Coronary artery (tissue), 2 donors: ENCODE results near the gene TET2.

Experiments
- DNase-seq: peaks from one replicate; pipeline ENCODE4 v3.0.0-alpha.2; 2017; ENCODE audit warnings: low spot score
- H3K27ac ChIP-seq, 2 donors: fragments of 200-600 bp; sonication (generic); one replicate each; pipeline ENCODE4 v1.5.1; 2016 to 2019
- H3K4me3 ChIP-seq: fragments of 200-600 bp; sonication (generic); 2 replicates; pipeline ENCODE4 v1.5.1; 2016; ENCODE audit warnings: mild to moderate bottlenecking, moderate library complexity
- TF ChIP-seq, protein P1 (sequence below): fragments of 200-600 bp; sonication (generic); IDR thresholded peaks from one replicate; pipeline ENCODE4 v1.5.1; 2019; ENCODE audit warnings: antibody characterized with exemption

Gene TET2

DNA sequence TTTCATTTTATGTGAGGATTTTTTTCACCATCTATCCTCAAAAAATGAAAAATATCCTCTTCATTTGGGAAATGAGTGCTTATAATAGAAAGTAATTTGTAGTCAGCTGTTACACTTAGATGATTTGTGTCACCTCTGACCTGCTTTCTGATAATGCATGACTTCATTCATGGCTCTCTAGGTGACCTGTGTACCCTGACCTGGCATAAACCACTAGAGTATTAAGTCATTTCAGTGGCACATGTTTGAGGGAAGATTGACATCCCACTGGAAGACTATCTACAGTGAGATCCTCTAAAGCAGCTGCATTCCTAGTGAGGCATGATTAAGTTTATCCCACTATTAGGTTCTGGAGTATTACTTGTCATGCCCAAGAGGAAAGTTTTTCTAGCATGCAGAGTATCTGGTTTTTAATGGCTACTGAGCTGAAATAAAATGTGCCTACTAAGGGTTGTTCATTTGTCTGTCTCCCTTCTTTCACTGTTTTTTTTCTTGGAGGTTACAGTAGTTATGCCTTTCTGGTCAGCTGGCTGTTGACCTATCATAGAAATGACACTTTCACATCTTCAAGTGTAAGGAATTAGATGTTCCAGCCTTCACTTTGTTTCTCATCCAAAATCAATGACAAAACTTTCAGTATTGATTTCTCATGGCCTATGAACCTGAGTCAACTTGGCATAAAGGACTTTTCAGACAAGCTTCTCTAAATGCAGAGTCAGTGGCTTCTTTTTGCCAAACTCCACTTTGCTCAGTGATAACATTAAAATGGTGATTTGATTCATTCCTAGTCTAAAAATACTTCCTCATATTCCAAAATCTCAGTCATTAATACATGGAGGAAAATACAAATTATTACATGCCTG lies 33.1 kb downstream of the TET2 start:
- TF ChIP-seq, protein P1, sequence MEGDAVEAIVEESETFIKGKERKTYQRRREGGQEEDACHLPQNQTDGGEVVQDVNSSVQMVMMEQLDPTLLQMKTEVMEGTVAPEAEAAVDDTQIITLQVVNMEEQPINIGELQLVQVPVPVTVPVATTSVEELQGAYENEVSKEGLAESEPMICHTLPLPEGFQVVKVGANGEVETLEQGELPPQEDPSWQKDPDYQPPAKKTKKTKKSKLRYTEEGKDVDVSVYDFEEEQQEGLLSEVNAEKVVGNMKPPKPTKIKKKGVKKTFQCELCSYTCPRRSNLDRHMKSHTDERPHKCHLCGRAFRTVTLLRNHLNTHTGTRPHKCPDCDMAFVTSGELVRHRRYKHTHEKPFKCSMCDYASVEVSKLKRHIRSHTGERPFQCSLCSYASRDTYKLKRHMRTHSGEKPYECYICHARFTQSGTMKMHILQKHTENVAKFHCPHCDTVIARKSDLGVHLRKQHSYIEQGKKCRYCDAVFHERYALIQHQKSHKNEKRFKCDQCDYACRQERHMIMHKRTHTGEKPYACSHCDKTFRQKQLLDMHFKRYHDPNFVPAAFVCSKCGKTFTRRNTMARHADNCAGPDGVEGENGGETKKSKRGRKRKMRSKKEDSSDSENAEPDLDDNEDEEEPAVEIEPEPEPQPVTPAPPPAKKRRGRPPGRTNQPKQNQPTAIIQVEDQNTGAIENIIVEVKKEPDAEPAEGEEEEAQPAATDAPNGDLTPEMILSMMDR: no peak
- Histone ChIP-seq H3K4me3 (no peak overlapping the region), H3K27ac (no peak overlapping the region)
- DNase-seq: no peak

DNA sequence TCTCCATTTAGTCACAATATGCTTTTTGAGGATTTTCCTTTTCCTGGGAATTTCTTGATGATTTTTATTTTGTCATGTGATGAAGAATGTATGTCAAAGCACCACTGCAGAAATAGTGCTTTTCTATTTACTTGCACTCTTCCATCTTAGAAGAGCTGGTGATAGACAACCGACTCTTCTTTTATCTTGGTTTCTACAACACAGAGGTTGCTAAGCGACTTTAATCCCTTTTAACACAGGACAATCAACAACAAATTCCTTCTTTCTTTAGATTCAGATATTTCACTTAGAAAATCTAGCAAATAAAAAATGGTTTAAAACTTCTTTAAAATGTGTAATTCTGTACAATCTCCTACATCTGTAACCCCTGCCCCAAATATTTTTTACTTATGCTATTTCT lies 34.6 kb downstream of the TET2 start:
- TF ChIP-seq, protein P1: no peak
- no peak overlapping the region for H3K4me3 ChIP-seq
- H3K27ac ChIP-seq: no peak overlapping the region
- DNase-seq: no peak

DNA sequence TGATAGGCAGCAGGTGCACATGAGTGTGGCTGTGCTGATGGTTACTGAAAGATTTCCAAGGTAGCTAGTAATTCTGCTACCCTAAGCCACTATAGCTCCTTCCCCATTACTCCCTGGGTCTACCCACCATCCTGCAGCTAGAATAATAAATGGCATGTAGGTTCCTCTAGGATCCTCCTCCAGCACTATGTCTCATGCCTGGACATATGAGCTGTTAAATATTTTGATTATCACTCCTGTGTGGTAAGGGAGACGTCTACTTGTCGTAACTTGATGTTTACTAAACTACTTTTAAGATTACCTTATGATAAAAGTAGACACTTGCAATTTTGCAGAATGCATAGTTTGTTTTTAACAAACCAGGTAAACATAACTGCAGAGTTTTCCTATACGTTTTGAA lies 35.5 kb downstream of the TET2 start:
- TF ChIP-seq, protein P1: no peak

DNA sequence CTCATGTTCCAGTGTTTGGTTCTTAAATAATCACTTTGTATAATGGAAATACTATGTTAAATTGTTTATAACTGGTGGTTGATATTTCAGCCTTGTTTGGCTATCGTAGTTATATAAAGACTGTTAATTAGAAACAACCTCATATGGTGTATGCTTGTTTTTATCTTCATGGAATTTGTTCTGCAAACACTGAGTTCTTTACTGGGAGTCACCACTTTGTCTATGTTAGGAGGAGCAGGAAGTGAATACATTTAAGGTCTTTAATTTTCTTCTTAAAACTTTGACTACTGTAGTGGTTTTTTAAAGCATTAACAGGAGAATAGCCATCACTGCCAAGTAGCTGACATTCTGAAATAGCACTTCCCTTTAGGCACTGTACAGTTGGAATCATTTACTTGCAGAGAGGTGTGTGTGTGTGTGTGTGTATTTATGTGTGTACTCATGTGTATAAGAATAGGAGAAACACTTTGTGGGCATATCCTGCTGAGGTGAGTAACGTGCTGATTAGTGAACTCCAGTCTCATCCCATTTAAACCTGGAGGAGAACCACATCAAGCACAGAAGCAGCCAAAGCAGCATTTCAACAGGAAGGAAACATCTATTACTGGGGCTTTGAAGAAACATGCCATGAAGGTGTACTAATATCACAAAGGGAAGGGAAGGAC lies 37.8 kb downstream of the TET2 start:
- no peak overlapping the region for H3K27ac ChIP-seq
- H3K4me3 ChIP-seq: no peak overlapping the region
- TF ChIP-seq, protein P1: no peak
- DNase-seq: no peak

More for the DNA sequence above, 35.5 kb downstream of the TET2 start:
- Histone ChIP-seq H3K4me3 (no peak overlapping the region), H3K27ac (no peak overlapping the region)
- no peak for DNase-seq

DNA sequence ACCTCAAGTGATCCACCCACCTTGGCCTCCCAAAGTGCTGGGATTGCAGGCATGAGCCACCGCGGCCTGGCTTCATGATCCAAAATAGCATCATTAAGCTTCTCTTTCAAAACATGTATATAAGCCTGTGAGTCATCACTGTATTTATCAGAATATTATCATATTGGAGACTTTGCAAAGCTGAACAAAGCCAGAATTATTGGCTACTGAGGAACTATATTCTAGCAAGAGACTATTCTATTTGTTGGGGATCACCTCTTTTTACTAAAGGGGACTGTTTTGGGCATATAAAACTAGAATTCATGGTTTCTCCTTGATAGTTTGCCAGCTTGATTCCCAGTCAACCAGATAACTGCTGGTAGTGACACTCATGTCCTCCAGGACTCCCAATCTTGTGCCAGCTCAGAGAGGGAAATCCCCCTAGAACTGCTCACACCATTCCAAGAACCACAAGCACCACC lies 40.1 kb downstream of the TET2 start:
- Histone ChIP-seq H3K27ac (no peak overlapping the region), H3K4me3 (no peak overlapping the region)
- no peak for DNase-seq
- TF ChIP-seq, protein P1: no peak

DNA sequence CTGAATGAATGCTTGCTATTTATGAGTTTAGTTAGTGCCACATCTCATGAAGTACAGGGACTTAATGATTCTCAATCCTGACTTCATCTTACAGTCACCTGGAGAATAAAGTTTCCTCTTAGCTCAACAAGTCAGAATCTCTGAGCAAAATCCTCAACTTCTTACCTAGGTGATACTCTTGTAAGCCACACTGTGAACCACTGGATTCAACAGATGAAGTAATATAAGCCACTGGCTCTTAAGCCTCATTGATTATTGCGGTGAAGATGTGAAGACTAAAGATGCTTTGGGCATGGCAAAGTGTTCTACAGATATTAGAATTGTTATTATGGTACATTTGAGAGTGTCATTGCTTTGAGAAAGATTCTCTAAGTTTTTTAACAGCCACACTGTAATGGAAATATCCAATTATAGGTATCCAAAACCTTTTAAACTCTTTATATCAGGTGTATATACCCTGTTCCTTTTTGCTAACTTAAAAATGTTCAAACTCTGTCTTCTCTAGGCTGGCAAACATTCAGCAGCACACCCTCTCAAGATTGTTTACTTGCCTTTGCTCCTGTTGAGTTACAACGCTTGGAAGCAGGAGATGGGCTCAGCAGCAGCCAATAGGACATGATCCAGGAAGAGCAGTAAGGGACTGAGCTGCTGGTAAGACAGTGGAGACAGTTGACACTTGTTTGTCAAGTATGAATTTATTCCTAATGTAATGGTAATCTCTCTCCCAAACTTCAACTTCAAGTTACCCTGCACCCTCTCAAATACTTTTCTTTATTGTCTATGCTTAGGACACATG lies 43.4 kb downstream of the TET2 start:
- no peak for DNase-seq

More for the DNA sequence above, 43.4 kb downstream of the TET2 start:
- Histone ChIP-seq H3K27ac (no peak overlapping the region), H3K4me3 (no peak overlapping the region)
- TF ChIP-seq, protein P1: no peak
